Ascending aorta (tissue), 2 donors: ENCODE data around the gene CLASRP. TPM values are rescaled to one million over a fixed set of nuclear protein-coding genes. Genes with fewer than 3 reads are reported as not detected.

Source experiments
- DNase-seq, 2 donors: peaks; one replicate each; pipeline ENCODE4 v3.0.0-alpha.2; 2019; ENCODE audit warnings: low spot score in 2 of 2
- H3K27ac ChIP-seq, 2 donors: fragments of 200-600 bp; sonication (generic); one replicate each; pipeline ENCODE4 v1.5.1; 2016 to 2017; ENCODE audit warnings: mild to moderate bottlenecking in 1 of 2
- H3K27me3 ChIP-seq: fragments of 200-600 bp; sonication (generic); one replicate; pipeline ENCODE4 v1.5.1; 2017
- H3K36me3 ChIP-seq, 2 donors: fragments of 200-600 bp; sonication (generic); one replicate each; pipeline ENCODE4 v1.5.1; 2016
- H3K4me1 ChIP-seq, 2 donors: fragments of 200-600 bp; sonication (generic); one replicate each; pipeline ENCODE4 v1.5.1; 2016 to 2017; ENCODE audit warnings: mild to moderate bottlenecking in 1 of 2
- H3K4me3 ChIP-seq, 2 donors: fragments of 200-600 bp; sonication (generic); one replicate each; pipeline ENCODE4 v1.5.1; 2016 to 2017; ENCODE audit warnings: mild to moderate bottlenecking in 1 of 2
- H3K9me3 ChIP-seq, 2 donors: fragments of 200-600 bp; sonication (generic); one replicate each; pipeline ENCODE4 v1.5.1; 2016
- CTCF ChIP-seq, 3 experiments: fragments of 200-600 bp in 2 of 3; fragments of 450-650 bp in 1 of 3; sonication (generic) in 2 of 3; IDR thresholded peaks; one replicate each; pipeline ENCODE4 v1.5.1; 2016 to 2019; ENCODE audit warnings: antibody characterized with exemption in 3 of 3, mild to moderate bottlenecking in 1 of 3, moderate library complexity in 1 of 3
- intact Hi-C: fragments of 100-400 bp; cut with DNase I; formaldehyde crosslinking; loops from one replicate; pipeline ENCODE4 v1.15.1; 2023
- total RNA-seq: library from RNA; depleted of rRNA; stranded (reverse); fragments of >200 nt; gene quantifications from one replicate; pipeline ENCODE4 v1.1.0, GENCODE V29; 2016

Gene CLASRP
- total RNA-seq, 1 donor from 2014 or later, result 103 TPM

- peaks cover 5 to 22% of the 10 kb centered on the region in 2 donors for H3K4me1 ChIP-seq
- H3K36me3 ChIP-seq, result peaks cover 35 to 50% of the 10 kb centered on the region in 2 donors
- TF ChIP-seq CTCF (IDR thresholded peaks at IDR 0.05), result no peak
- H3K27me3 ChIP-seq, result no peaks in the 10 kb centered on the region
- intact Hi-C loops, result loop anchor here (2.0 to 5.0 kb wide), 3 partner anchors 35 to 125 kb away; partner anchors contain the start of genes APOC1 and GEMIN7
- H3K9me3 ChIP-seq, result no peaks in the 10 kb centered on the region
- DNase-seq, result no peak
- no peak overlapping the region for H3K27ac ChIP-seq
- no peak overlapping the region for H3K4me3 ChIP-seq
These were observed 1.3 kb upstream of the CLASRP start for GRCh38 chr19:45037393-45038169.

GRCh38 chr19:45040059-45040771 is 1.4 kb downstream of the CLASRP start:
- no peaks in the 10 kb centered on the region for H3K9me3 ChIP-seq
- peak overlapping the region; percentile 91 to 96 for H3K27ac ChIP-seq
- peak overlapping the region; percentile 83 to 86 for H3K4me3 ChIP-seq
- H3K4me1 ChIP-seq, result peaks cover 5 to 22% of the 10 kb centered on the region in 2 donors
- DNase-seq, result no peak
- no peaks in the 10 kb centered on the region for H3K27me3 ChIP-seq
- intact Hi-C loops, result no loop called here
- no peak for TF ChIP-seq CTCF (IDR thresholded peaks at IDR 0.05)
- H3K36me3 ChIP-seq, result peaks cover 57 to 58% of the 10 kb centered on the region in 2 donors

GRCh38 chr19:45041125-45041524 is 2.3 kb downstream of the CLASRP start:
- no peak overlapping the region for H3K4me3 ChIP-seq
- DNase-seq, result no peak
- intact Hi-C loops, result no loop called here
- H3K36me3 ChIP-seq, result peaks cover 55 to 61% of the 10 kb centered on the region in 2 donors
- no peaks in the 10 kb centered on the region for H3K9me3 ChIP-seq
- no peak for TF ChIP-seq CTCF (IDR thresholded peaks at IDR 0.05)
- no peak overlapping the region for H3K27ac ChIP-seq
- no peaks in the 10 kb centered on the region for H3K27me3 ChIP-seq
- peaks cover 5 to 22% of the 10 kb centered on the region in 2 donors for H3K4me1 ChIP-seq

GRCh38 chr19:45045671-45046353 is 7.0 kb downstream of the CLASRP start:
- Histone ChIP-seq H3K36me3 (peaks cover 47 to 60% of the 10 kb centered on the region in 2 donors), H3K27me3 (no peaks in the 10 kb centered on the region), H3K9me3 (no peaks in the 10 kb centered on the region), H3K27ac (no peak overlapping the region), H3K4me3 (no peak overlapping the region), H3K4me1 (peaks cover 0 to 4% of the 10 kb centered on the region in 2 donors)
- intact Hi-C loops, result no loop called here
- no peak for TF ChIP-seq CTCF (IDR thresholded peaks at IDR 0.05)
- DNase-seq, result no peak

GRCh38 chr19:45046355-45046754 is 7.5 kb downstream of the CLASRP start:
- H3K4me3 ChIP-seq, result no peak overlapping the region
- peaks cover 0 to 2% of the 10 kb centered on the region in 2 donors for H3K4me1 ChIP-seq
- no peaks in the 10 kb centered on the region for H3K9me3 ChIP-seq
- H3K36me3 ChIP-seq, result peaks cover 42 to 55% of the 10 kb centered on the region in 2 donors
- no peaks in the 10 kb centered on the region for H3K27me3 ChIP-seq
- TF ChIP-seq CTCF (IDR thresholded peaks at IDR 0.05), result no peak
- no peak for DNase-seq
- no peak overlapping the region for H3K27ac ChIP-seq
- intact Hi-C loops, result no loop called here
